ENCODE measurements around the gene GPATCH11.

Gene GPATCH11

GRCh38 chr2:37083873-37084794 lies at the start of gene GPATCH11, which contains the start of gene HEATR5B:
Gene GPATCH11, plus strand, starts transcription at chr2:37084518. Its CDS starts 3,864 bp downstream, at chr2:37088382.
Gene HEATR5B, minus strand, starts transcription at chr2:37084372. Its CDS starts 958 bp downstream, at chr2:37083414.
- DNase-seq, result peak; percentile 96

GRCh38 chr2:37037771-37038170 lies 46.5 kb upstream of the GPATCH11 start:
- no peak for DNase-seq

- DNase-seq, result no peak
Observed at GRCh38 chr2:37039580-37039979, 44.7 kb upstream of the GPATCH11 start.

GRCh38 chr2:37052600-37053332 lies 31.6 kb upstream of the GPATCH11 start:
- no peak for DNase-seq

- no peak for DNase-seq
Observed at GRCh38 chr2:37059841-37060240, 24.5 kb upstream of the GPATCH11 start.

GRCh38 chr2:37060446-37060845 lies 23.9 kb upstream of the GPATCH11 start:
- DNase-seq, result no peak

- no peak for DNase-seq
Observed at GRCh38 chr2:37061013-37061711, 23.2 kb upstream of the GPATCH11 start.

- no peak for DNase-seq
Observed at GRCh38 chr2:37061776-37062175, 22.5 kb upstream of the GPATCH11 start.

- DNase-seq, result no peak
Observed at GRCh38 chr2:37068686-37069085, 15.6 kb upstream of the GPATCH11 start.

GRCh38 chr2:37070931-37071330 lies 13.4 kb upstream of the GPATCH11 start:
- no peak for DNase-seq

GRCh38 chr2:37080266-37080665 lies 4.1 kb upstream of the GPATCH11 start:
- DNase-seq, result no peak

GRCh38 chr2:37080689-37081088 lies 3.6 kb upstream of the GPATCH11 start:
- DNase-seq, result peak; percentile 15

GRCh38 chr2:37084797-37085196 lies 479 bp downstream of the GPATCH11 start:
- no peak for DNase-seq

- no peak for DNase-seq
Observed at GRCh38 chr2:37085731-37086147, 1.4 kb downstream of the GPATCH11 start.

- DNase-seq, result no peak
Observed at GRCh38 chr2:37090019-37090477, 5.7 kb downstream of the GPATCH11 start.

- no peak for DNase-seq
Observed at GRCh38 chr2:37091873-37092272, 7.6 kb downstream of the GPATCH11 start.

GRCh38 chr2:37096568-37096967 lies 12.2 kb downstream of the GPATCH11 start:
- DNase-seq, result no peak

- no peak for DNase-seq
Observed at GRCh38 chr2:37098416-37099118, 14.2 kb downstream of the GPATCH11 start.

- DNase-seq, result no peak
Observed at GRCh38 chr2:37100054-37100453, 15.7 kb downstream of the GPATCH11 start.

- DNase-seq, result no peak
Observed at GRCh38 chr2:37102588-37102987, 18.3 kb downstream of the GPATCH11 start.

GRCh38 chr2:37104178-37104577 lies 19.9 kb downstream of the GPATCH11 start:
- no peak for DNase-seq

- DNase-seq, result no peak
Observed at GRCh38 chr2:37105150-37105549, 20.8 kb downstream of the GPATCH11 start.

All from CD4-positive, alpha-beta T cell treated with Interleukin-10 for 1 hour (primary cell).